ENCODE data around the gene SHLD1.

Gene SHLD1

DNA sequence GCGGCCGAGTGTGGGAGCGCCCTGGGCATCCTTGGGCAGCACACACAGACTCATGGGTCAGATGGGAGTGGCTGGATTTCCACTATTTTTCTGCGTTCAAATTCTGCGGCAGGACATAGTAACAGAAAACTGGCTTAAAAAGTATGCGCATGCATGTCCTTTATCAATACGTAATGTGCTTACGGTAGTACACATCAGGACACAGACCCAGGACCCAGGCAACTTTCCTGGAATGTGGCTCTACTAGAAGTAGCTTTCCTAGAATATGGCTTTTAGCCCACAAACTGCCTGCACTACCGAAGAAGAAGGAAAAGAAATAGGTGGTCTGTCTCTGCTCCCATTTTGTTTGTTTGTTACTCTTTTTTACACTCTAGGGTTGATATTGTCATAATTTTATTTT, 43.4 kb upstream of the SHLD1 start:
- Histone ChIP-seq H3K9ac (ENCODE audit: low read length) (no peak overlapping the region), H3K4me3 (ENCODE audit: insufficient read depth in 1 of 2, low read depth in 1 of 2, low read length in 2 of 2) (no peak overlapping the region), H2BK120ac (ENCODE audit: low read depth, low read length) (no peak overlapping the region), H3K27ac (ENCODE audit: low read length, poor library complexity, severe bottlenecking) (no peak overlapping the region), H3K14ac (ENCODE audit: low read length in 2 of 2) (no peak overlapping the region), H3K4ac (ENCODE audit: low read depth in 1 of 2, low read length in 2 of 2) (no peak overlapping the region), H4K8ac (ENCODE audit: low read length) (no peak overlapping the region), H2BK5ac (ENCODE audit: low read depth, low read length, poor library complexity, severe bottlenecking) (no peak overlapping the region), H2BK12ac (ENCODE audit: low read length in 2 of 2) (no peak overlapping the region), H2AK5ac (ENCODE audit: low read length, severe bottlenecking) (no peak overlapping the region), H3K23ac (ENCODE audit: low read length in 2 of 2) (no peak overlapping the region), H3K18ac (ENCODE audit: low read depth in 1 of 2, low read length in 2 of 2) (no peak overlapping the region), H2BK15ac (ENCODE audit: low read depth, poor library complexity, severe bottlenecking) (no peak overlapping the region), H3K4me2 (ENCODE audit: low read length, poor library complexity, severe bottlenecking) (no peak overlapping the region), H3K36me3 (ENCODE audit: control insufficient read depth in 1 of 2, insufficient read depth in 2 of 2, low read depth in 1 of 2, low read length in 2 of 2) (no peaks in the 10 kb centered on the region), H3K79me1 (replicated peaks; ENCODE audit: low read length, poor library complexity, severe bottlenecking) (no peaks in the 10 kb centered on the region), H4K91ac (ENCODE audit: low read length) (no peak overlapping the region), H3K27me3 (ENCODE audit: control insufficient read depth in 1 of 2, insufficient read depth in 1 of 2, low read length in 2 of 2) (peaks cover 0 to 9% of the 10 kb centered on the region in 2 experiments), H2AFZ (ENCODE audit: low read depth, low read length) (no peak overlapping the region), H3K9me3 (ENCODE audit: control insufficient read depth, low read length) (no peaks in the 10 kb centered on the region), H3K4me1 (ENCODE audit: control insufficient read depth, insufficient read depth, low read depth, low read length) (no peaks in the 10 kb centered on the region)
- 93% methylated on average over 8 of the region's 9 CpGs for WGBS
- no peak for DNase-seq

DNA sequence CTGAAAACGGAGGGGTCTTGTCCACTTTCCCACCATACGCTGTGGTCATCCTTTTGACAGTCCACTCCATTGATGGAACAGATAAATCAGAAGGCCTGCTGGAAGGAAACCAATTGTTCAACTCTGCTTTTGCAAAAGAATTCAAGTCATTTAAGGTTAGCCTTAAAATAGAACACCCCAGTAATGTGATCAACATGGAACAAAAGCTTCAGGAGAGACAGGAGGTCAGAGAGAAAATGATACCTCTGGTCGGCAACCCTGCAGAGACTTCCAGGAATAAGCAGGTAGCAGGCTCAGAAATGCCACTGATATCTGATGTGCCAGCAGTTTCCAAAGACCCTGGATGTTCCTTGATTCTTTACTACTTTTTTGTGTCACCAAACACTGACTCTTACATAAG, 39.6 kb upstream of the SHLD1 start:
- Histone ChIP-seq H2BK12ac (ENCODE audit: low read length in 2 of 2) (no peak overlapping the region), H3K9me3 (ENCODE audit: control insufficient read depth, low read length) (peaks cover 13% of the 10 kb centered on the region), H3K18ac (ENCODE audit: low read depth in 1 of 2, low read length in 2 of 2) (no peak overlapping the region), H3K79me1 (replicated peaks; ENCODE audit: low read length, poor library complexity, severe bottlenecking) (no peaks in the 10 kb centered on the region), H3K23ac (ENCODE audit: low read length in 2 of 2) (no peak overlapping the region), H4K91ac (ENCODE audit: low read length) (no peak overlapping the region), H3K4me2 (ENCODE audit: low read length, poor library complexity, severe bottlenecking) (no peak overlapping the region), H4K8ac (ENCODE audit: low read length) (no peak overlapping the region), H3K27ac (ENCODE audit: low read length, poor library complexity, severe bottlenecking) (no peak overlapping the region), H3K27me3 (ENCODE audit: control insufficient read depth in 1 of 2, insufficient read depth in 1 of 2, low read length in 2 of 2) (peaks cover 0 to 10% of the 10 kb centered on the region in 2 experiments), H2BK120ac (ENCODE audit: low read depth, low read length) (no peak overlapping the region), H3K14ac (ENCODE audit: low read length in 2 of 2) (no peak overlapping the region), H2AK5ac (ENCODE audit: low read length, severe bottlenecking) (no peak overlapping the region), H3K4ac (ENCODE audit: low read depth in 1 of 2, low read length in 2 of 2) (no peak overlapping the region), H2BK5ac (ENCODE audit: low read depth, low read length, poor library complexity, severe bottlenecking) (no peak overlapping the region), H3K9ac (ENCODE audit: low read length) (no peak overlapping the region), H2BK15ac (ENCODE audit: low read depth, poor library complexity, severe bottlenecking) (no peak overlapping the region), H3K4me3 (ENCODE audit: insufficient read depth in 1 of 2, low read depth in 1 of 2, low read length in 2 of 2) (no peak overlapping the region), H2AFZ (ENCODE audit: low read depth, low read length) (no peak overlapping the region), H3K4me1 (ENCODE audit: control insufficient read depth, insufficient read depth, low read depth, low read length) (no peaks in the 10 kb centered on the region), H3K36me3 (ENCODE audit: control insufficient read depth in 1 of 2, insufficient read depth in 2 of 2, low read depth in 1 of 2, low read length in 2 of 2) (no peaks in the 10 kb centered on the region)
- DNase-seq = no peak
- WGBS = 94% methylated on average over 3 of the region's 3 CpGs

DNA sequence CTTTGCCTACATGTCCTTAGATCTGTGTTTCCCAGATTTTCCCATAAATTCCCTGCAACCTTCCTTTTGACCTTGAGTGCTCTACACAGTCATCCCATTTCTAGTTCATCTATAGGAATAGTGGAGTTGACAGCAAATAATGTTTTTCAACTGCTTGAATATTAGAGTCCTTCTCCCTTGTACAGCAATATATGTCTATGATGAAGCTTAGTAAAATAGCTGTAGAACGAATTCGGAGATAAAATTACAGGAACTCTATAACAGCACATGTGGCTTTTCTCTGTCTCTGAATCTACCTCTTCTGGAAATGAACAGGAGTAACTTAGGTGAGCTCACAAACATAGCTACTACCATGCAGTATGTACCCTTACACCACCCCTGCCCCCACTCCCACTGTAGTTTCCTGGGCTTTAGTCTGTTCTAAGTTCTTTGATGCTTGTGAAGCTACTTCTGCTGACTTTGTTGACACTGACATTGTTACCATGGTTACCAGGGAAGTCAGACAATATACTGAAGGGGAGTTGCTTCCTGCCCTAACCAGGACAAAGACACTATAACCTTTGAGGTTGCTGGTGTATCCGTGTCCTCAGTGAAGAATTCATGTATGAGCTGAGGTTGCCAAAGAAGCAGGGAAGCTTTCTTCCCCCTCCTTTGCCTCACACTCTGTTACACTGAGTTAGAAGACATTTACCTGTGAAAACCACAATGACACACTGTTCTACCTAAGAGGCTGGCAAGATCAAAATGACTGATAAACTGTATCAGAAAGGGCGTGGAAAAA, 35.8 kb upstream of the SHLD1 start:
- no peak overlapping the region for H4K91ac ChIP-seq (ENCODE audit: low read length)
- H2BK5ac ChIP-seq (ENCODE audit: low read depth, low read length, poor library complexity, severe bottlenecking) = no peak overlapping the region
- no peak overlapping the region for H4K8ac ChIP-seq (ENCODE audit: low read length)
- no peaks in the 10 kb centered on the region for H3K36me3 ChIP-seq (ENCODE audit: control insufficient read depth in 1 of 2, insufficient read depth in 2 of 2, low read depth in 1 of 2, low read length in 2 of 2)
- no peak overlapping the region for H3K4me2 ChIP-seq (ENCODE audit: low read length, poor library complexity, severe bottlenecking)
- H3K79me1 ChIP-seq (replicated peaks; ENCODE audit: low read length, poor library complexity, severe bottlenecking) = no peaks in the 10 kb centered on the region
- WGBS = 71% methylated on average over 3 of the region's 4 CpGs
- no peak overlapping the region for H3K27ac ChIP-seq (ENCODE audit: low read length, poor library complexity, severe bottlenecking)
- DNase-seq = peak; percentile 85
- no peak overlapping the region for H3K9ac ChIP-seq (ENCODE audit: low read length)
- H2AFZ ChIP-seq (ENCODE audit: low read depth, low read length) = no peak overlapping the region
- no peak overlapping the region for H2BK12ac ChIP-seq (ENCODE audit: low read length in 2 of 2)
- peaks cover 2% of the 10 kb centered on the region for H3K4me1 ChIP-seq (ENCODE audit: control insufficient read depth, insufficient read depth, low read depth, low read length)
- no peak overlapping the region for H2AK5ac ChIP-seq (ENCODE audit: low read length, severe bottlenecking)
- no peak overlapping the region for H2BK15ac ChIP-seq (ENCODE audit: low read depth, poor library complexity, severe bottlenecking)
- no peak overlapping the region for H3K18ac ChIP-seq (ENCODE audit: low read depth in 1 of 2, low read length in 2 of 2)
- no peak overlapping the region for H2BK120ac ChIP-seq (ENCODE audit: low read depth, low read length)
- H3K4me3 ChIP-seq (ENCODE audit: insufficient read depth in 1 of 2, low read depth in 1 of 2, low read length in 2 of 2) = no peak overlapping the region
- no peak overlapping the region for H3K23ac ChIP-seq (ENCODE audit: low read length in 2 of 2)
- H3K4ac ChIP-seq (ENCODE audit: low read depth in 1 of 2, low read length in 2 of 2) = no peak overlapping the region
- H3K27me3 ChIP-seq (ENCODE audit: control insufficient read depth in 1 of 2, insufficient read depth in 1 of 2, low read length in 2 of 2) = peaks cover 3 to 7% of the 10 kb centered on the region in 2 experiments
- H3K9me3 ChIP-seq (ENCODE audit: control insufficient read depth, low read length) = peaks cover 15% of the 10 kb centered on the region
- H3K14ac ChIP-seq (ENCODE audit: low read length in 2 of 2) = no peak overlapping the region

DNA sequence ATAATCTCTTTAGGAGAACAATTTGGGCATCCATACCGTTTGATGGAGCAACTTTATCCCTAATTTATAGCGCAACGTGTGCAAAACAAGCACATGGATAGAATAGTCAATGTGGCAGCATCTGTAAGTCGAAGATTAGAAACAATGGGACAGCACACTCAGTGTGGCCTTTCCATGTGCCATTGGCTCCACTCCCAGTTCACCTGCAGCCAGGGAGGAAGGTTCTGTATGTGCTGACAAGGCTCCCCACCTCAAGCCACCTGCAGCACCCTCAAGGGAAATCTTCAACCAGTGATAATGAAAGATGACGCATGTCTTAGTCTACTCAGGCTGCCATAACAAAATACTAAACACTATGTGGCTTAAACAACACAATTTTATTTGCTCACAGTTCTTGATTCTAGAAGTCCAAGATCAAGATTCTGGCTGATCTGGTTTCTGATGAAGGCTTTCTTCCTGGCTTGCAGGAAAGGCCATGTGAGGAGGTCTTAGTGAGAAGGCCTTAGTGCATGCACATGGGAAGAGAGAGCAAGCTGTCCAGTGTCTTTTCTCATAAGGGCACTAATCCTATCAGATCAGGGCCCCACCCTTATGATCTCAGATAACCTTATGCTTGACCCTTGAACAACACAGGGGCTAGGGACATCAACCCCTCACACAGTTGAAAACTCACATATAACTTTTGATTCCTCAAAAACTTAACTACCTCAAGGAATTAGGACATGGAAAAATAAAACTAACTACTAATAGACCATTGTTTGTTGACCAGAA, 34.9 kb upstream of the SHLD1 start:
- Histone ChIP-seq H3K79me1 (replicated peaks; ENCODE audit: low read length, poor library complexity, severe bottlenecking) (no peaks in the 10 kb centered on the region), H3K4me1 (ENCODE audit: control insufficient read depth, insufficient read depth, low read depth, low read length) (peaks cover 2% of the 10 kb centered on the region), H3K9me3 (ENCODE audit: control insufficient read depth, low read length) (peaks cover 15% of the 10 kb centered on the region), H2BK120ac (ENCODE audit: low read depth, low read length) (no peak overlapping the region), H3K36me3 (ENCODE audit: control insufficient read depth in 1 of 2, insufficient read depth in 2 of 2, low read depth in 1 of 2, low read length in 2 of 2) (no peaks in the 10 kb centered on the region), H3K18ac (ENCODE audit: low read depth in 1 of 2, low read length in 2 of 2) (no peak overlapping the region), H2BK12ac (ENCODE audit: low read length in 2 of 2) (peak overlapping the region in 1 of 2 experiments; percentile 14), H2BK15ac (ENCODE audit: low read depth, poor library complexity, severe bottlenecking) (no peak overlapping the region), H2AK5ac (ENCODE audit: low read length, severe bottlenecking) (no peak overlapping the region), H4K8ac (ENCODE audit: low read length) (no peak overlapping the region), H3K4me2 (ENCODE audit: low read length, poor library complexity, severe bottlenecking) (no peak overlapping the region), H3K27ac (ENCODE audit: low read length, poor library complexity, severe bottlenecking) (no peak overlapping the region), H3K23ac (ENCODE audit: low read length in 2 of 2) (no peak overlapping the region), H3K4me3 (ENCODE audit: insufficient read depth in 1 of 2, low read depth in 1 of 2, low read length in 2 of 2) (no peak overlapping the region), H3K9ac (ENCODE audit: low read length) (no peak overlapping the region), H3K14ac (ENCODE audit: low read length in 2 of 2) (no peak overlapping the region), H3K27me3 (ENCODE audit: control insufficient read depth in 1 of 2, insufficient read depth in 1 of 2, low read length in 2 of 2) (peaks cover 3 to 4% of the 10 kb centered on the region in 2 experiments), H3K4ac (ENCODE audit: low read depth in 1 of 2, low read length in 2 of 2) (no peak overlapping the region), H2BK5ac (ENCODE audit: low read depth, low read length, poor library complexity, severe bottlenecking) (no peak overlapping the region), H4K91ac (ENCODE audit: low read length) (no peak overlapping the region), H2AFZ (ENCODE audit: low read depth, low read length) (no peak overlapping the region)
- WGBS = 87% methylated on average over 5 of the region's 5 CpGs
- DNase-seq = no peak

Measured in mesenchymal stem cell (in vitro differentiated cells and primary cell).